ENCODE results near the gene PEX14. TPM values are rescaled to one million over a fixed set of nuclear protein-coding genes. Genes with fewer than 3 reads are reported as not detected.

The PEX14 gene
- total RNA-seq, 1 donor from 2014 or later: 17.4 TPM

GRCh38 chr1:10651389-10651766, 176.6 kb downstream of the PEX14 start:
- H3K27ac Mint-ChIP-seq (ENCODE audit: unreplicated experiment): no peak overlapping the region
- H3K4me3 Mint-ChIP-seq (ENCODE audit: unreplicated experiment): no peak overlapping the region
- TF ChIP-seq, protein P1, sequence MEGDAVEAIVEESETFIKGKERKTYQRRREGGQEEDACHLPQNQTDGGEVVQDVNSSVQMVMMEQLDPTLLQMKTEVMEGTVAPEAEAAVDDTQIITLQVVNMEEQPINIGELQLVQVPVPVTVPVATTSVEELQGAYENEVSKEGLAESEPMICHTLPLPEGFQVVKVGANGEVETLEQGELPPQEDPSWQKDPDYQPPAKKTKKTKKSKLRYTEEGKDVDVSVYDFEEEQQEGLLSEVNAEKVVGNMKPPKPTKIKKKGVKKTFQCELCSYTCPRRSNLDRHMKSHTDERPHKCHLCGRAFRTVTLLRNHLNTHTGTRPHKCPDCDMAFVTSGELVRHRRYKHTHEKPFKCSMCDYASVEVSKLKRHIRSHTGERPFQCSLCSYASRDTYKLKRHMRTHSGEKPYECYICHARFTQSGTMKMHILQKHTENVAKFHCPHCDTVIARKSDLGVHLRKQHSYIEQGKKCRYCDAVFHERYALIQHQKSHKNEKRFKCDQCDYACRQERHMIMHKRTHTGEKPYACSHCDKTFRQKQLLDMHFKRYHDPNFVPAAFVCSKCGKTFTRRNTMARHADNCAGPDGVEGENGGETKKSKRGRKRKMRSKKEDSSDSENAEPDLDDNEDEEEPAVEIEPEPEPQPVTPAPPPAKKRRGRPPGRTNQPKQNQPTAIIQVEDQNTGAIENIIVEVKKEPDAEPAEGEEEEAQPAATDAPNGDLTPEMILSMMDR (IDR thresholded peaks at IDR 0.05): no peak
- DNase-seq (ENCODE audit: low spot score): no peak
- H3K27me3 Mint-ChIP-seq (ENCODE audit: low read depth): no peaks in the 10 kb centered on the region
- no peaks in the 10 kb centered on the region for H3K9me3 Mint-ChIP-seq (ENCODE audit: low read depth)
- H3K36me3 Mint-ChIP-seq (ENCODE audit: low read depth): no peaks in the 10 kb centered on the region
- no peaks in the 10 kb centered on the region for H3K4me1 Mint-ChIP-seq (ENCODE audit: low read depth)

GRCh38 chr1:10651793-10652192, 177.0 kb downstream of the PEX14 start:
- H3K36me3 Mint-ChIP-seq (ENCODE audit: low read depth): no peaks in the 10 kb centered on the region
- H3K27ac Mint-ChIP-seq (ENCODE audit: unreplicated experiment): no peak overlapping the region
- H3K4me1 Mint-ChIP-seq (ENCODE audit: low read depth): no peaks in the 10 kb centered on the region
- TF ChIP-seq, protein P1 (IDR thresholded peaks at IDR 0.05): no peak
- H3K27me3 Mint-ChIP-seq (ENCODE audit: low read depth): no peaks in the 10 kb centered on the region
- no peak for DNase-seq (ENCODE audit: low spot score)
- H3K4me3 Mint-ChIP-seq (ENCODE audit: unreplicated experiment): no peak overlapping the region
- H3K9me3 Mint-ChIP-seq (ENCODE audit: low read depth): no peaks in the 10 kb centered on the region

GRCh38 chr1:10652626-10653025, 177.9 kb downstream of the PEX14 start:
- H3K4me1 Mint-ChIP-seq (ENCODE audit: low read depth): no peaks in the 10 kb centered on the region
- no peak overlapping the region for H3K4me3 Mint-ChIP-seq (ENCODE audit: unreplicated experiment)
- no peak overlapping the region for H3K27ac Mint-ChIP-seq (ENCODE audit: unreplicated experiment)
- H3K27me3 Mint-ChIP-seq (ENCODE audit: low read depth): no peaks in the 10 kb centered on the region
- H3K9me3 Mint-ChIP-seq (ENCODE audit: low read depth): no peaks in the 10 kb centered on the region
- DNase-seq (ENCODE audit: low spot score): no peak
- TF ChIP-seq, protein P1 (IDR thresholded peaks at IDR 0.05): no peak
- H3K36me3 Mint-ChIP-seq (ENCODE audit: low read depth): no peaks in the 10 kb centered on the region

- Mint-ChIP-seq H3K4me3 (ENCODE audit: unreplicated experiment) (no peak overlapping the region), H3K27me3 (ENCODE audit: low read depth) (no peaks in the 10 kb centered on the region), H3K27ac (ENCODE audit: unreplicated experiment) (no peak overlapping the region), H3K36me3 (ENCODE audit: low read depth) (no peaks in the 10 kb centered on the region), H3K4me1 (ENCODE audit: low read depth) (no peaks in the 10 kb centered on the region), H3K9me3 (ENCODE audit: low read depth) (no peaks in the 10 kb centered on the region)
- TF ChIP-seq, protein P1 (IDR thresholded peaks at IDR 0.05): no peak
- DNase-seq (ENCODE audit: low spot score): no peak
Observed at GRCh38 chr1:10653370-10654125, 178.8 kb downstream of the PEX14 start.

DNA sequence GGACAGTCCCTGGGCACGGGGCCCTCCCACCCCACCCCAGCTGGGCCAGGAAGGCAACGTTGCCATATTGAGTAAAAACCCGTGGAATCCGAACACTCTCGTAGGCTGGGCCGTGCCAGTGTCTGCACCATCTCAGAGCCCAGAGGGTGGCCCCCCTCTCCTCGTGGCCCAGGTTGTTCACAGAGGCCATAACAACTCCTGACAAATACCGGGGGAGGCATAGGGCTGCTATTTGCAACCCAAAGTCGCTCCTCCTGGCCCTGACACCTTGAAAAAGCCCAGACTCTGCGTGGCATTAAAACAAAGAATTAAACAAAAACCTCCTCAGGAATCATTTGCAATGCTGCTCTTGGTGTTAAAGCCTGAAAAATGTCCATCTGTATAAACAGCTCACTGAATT, 180.3 kb downstream of the PEX14 start:
- no peak overlapping the region for H3K4me3 Mint-ChIP-seq (ENCODE audit: unreplicated experiment)
- H3K4me1 Mint-ChIP-seq (ENCODE audit: low read depth): no peaks in the 10 kb centered on the region
- no peaks in the 10 kb centered on the region for H3K9me3 Mint-ChIP-seq (ENCODE audit: low read depth)
- no peak for DNase-seq (ENCODE audit: low spot score)
- no peak overlapping the region for H3K27ac Mint-ChIP-seq (ENCODE audit: unreplicated experiment)
- no peaks in the 10 kb centered on the region for H3K27me3 Mint-ChIP-seq (ENCODE audit: low read depth)
- H3K36me3 Mint-ChIP-seq (ENCODE audit: low read depth): no peaks in the 10 kb centered on the region
- TF ChIP-seq, protein P1 (IDR thresholded peaks at IDR 0.05): no peak

All from chondrocyte (in vitro differentiated cells).